Stimulated activated CD8-positive, alpha-beta memory T cell treated with anti-CD3 and anti-CD28 coated beads, Interleukin-7, amount 100 ng/mL, for 48 hours (primary cell): ENCODE measurements around the gene GOLGA7B.

Source experiments
- DNase-seq, 2 donors: peaks; one replicate each; pipeline ENCODE4 v3.0.0-alpha.2; 2020; ENCODE audit warnings: low read depth in 1 of 2; ENCODE audit errors: extremely low read depth in 1 of 2

GOLGA7B gene

GRCh38 chr10:97915346-97916131, 65.9 kb downstream of the GOLGA7B start:
- DNase-seq: no peak

GRCh38 chr10:97916586-97916985, 66.9 kb downstream of the GOLGA7B start:
- DNase-seq: no peak

DNA sequence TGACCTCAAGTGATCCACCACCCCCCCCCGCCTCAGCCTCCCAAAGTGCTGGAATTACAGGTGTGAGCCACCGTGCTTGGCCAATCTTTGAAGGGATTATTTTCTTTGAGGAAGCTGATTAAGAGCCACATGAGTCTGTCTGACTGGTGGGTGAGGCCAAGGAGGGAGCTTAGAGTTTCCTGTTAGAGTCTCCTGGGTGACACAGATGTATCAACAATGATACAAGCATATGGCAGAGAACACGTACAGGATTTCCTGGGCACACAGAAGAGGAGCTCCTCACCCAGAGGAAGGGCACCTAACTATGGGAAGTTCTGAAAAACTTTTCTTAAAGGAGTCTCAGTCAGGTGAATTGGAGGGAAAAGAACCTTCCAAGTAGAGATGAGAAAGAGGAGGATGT, 69.4 kb downstream of the GOLGA7B start:
- no peak for DNase-seq

DNA sequence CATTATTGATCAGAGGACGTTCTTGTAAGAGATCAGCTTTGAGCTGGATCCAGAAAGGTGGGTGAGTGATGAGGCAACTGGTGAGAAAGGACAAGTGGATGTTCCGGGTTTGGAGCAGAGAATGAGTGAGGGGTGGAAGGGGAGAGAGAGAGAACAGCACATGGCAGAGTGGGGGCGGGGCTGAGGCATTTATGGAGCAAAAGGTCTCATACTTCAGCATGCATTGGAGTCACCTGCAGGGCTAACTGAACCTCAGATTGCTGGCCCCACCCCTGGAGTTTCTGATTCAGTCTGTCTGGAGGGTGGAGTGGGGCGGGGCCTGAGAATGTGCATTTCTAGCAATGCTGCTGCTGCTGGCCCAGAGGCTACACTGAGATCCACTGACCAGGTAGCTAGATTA, 71.2 kb downstream of the GOLGA7B start:
- DNase-seq: no peak
